LoVo (cell line): ENCODE data around the gene BFAR.
A peak's percentile ranks its signal among the peaks of the same experiment; 100 is the strongest.
"Not testable (repeated sequence)": the region's sequence is repeated elsewhere in the genome, so short reads cannot be mapped to it uniquely, and the experiment has no call there.

Experiments
- DNase-seq: peaks from one replicate; pipeline ENCODE4 v3.0.0-alpha.2; 2016; ENCODE audit warnings: low spot score

BFAR gene

DNA sequence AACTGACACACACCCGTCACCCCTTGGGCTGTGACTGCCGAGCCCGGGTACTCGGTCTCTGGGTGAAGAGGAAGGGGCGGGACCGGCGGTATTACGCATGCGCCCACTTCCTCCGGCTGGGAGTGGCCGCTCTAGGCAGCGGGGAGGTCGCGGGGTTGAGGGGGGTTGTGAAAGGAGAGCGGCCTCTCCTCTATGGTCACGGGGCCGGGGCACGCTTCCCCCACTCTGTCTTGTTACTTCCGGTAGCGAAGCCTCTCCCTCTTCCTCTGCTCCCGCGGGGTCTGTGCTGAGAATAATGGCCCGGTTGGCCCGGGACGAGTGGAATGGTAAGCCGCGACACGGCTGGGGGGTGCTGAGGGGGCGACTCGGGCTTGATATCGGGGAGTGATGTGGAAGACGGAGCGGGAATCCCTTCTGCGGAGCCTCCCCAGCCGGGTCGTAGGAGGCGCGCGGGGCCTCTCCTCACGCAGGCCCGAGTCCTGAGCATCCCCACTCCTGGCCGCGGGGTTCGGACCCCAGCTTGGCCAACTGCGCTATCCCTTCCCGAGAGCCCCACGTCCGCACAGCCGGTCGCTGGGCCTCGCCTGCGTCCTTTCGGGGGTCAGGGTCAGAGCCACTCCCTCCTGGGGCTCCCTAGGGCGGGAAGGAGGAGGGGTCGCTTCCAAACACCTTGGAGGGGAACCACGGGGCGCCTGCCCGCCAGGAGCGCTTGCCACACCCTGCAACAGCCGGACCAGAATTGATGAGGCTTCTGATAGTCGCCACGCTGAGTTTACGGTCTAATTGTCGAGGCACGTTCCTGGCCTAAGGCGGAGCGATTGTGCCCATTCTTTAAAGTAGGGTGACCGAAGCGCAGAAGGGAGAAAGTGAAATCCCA lies at the start of gene BFAR:
Gene BFAR, plus strand, starts transcription at position 259 of the 877 bp plus-strand sequence. CDS start 11,396 bp downstream, outside the sequence.
- DNase-seq = peak; percentile 96

DNA sequence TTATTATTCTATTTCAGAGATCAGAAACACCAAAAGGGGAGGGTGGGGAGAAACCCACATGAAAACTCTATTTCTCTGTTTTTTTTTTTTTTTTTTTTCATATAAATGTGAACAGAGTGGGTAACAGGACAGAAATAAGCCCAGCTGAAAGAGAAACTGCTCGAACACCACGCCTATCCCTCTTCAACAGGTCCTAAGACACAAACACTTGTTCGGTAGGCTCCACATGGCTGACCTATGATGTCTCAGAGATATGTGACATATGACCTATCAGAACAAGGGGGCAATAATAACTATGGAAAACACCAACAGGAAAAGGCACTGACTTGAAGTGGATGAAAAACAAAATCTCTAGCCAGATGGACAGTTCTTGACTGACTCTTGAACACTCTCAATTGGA lies 47.5 kb upstream of the BFAR start:
- DNase-seq = no peak

DNA sequence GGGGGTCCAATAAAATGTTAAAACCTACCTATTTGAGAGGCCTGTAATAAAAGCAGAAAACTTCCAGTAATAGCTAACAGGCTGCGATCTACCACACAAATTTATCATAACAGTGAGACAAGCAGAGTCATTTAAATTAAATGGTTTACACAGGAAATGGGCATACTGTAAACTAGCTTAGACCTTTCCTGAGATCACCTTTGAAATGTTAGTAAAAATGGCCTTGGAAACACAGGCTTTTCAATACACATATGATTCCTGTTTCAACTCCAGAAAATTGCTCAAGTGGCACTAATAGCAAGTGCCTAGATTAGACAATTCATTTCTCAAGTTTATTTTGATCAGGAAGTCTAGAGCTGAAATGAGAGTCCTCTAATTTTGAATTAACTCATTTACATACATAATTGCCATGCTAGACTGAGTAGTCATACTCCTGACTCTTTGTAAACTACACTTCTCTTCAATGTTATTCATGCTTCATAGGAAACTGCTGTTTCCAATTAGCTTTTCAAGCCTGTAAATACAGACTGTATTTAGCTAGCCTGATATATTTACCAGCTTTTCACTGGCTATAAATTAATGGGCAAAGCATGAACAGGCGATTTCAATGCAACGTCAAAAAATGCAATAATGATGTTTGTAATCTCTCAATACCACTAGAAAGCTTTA lies 46.0 kb upstream of the BFAR start:
- DNase-seq = no peak

- no peak for DNase-seq
Measured at GRCh38 chr16:14600164-14600563, 32.6 kb upstream of the BFAR start.

DNA sequence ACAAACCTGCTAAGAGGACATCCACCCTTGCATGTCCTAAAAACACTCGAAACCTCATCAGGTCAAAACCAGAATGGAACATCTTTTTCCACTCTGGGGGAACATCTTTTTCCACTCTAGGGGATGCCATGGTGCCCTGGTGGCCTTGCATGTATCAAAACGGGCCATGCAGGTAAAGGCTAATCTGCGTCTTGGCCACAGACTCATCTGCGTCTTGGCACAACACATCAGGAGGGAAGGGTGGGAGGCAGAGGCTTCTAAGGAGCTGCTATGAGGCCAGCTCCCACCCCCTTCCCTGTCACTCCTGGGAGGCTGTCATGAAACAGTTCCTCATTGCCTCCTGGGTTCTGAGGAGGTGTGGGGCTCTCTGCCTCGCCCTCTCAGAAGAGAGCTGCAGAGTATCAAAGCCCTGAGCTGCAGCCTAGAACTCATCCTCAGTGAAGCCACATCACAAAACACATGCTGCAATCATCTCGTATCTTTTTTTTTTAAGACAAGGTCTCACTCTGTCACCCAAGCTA lies 30.2 kb upstream of the BFAR start:
- DNase-seq = no peak

GRCh38 chr16:14606102-14606501 lies 26.6 kb upstream of the BFAR start:
- no peak for DNase-seq

GRCh38 chr16:14608111-14608566 lies 24.6 kb upstream of the BFAR start:
- no peak for DNase-seq

GRCh38 chr16:14608604-14609003 lies 24.1 kb upstream of the BFAR start:
- DNase-seq = no peak

- no peak for DNase-seq
Measured at GRCh38 chr16:14609716-14610115, 23.0 kb upstream of the BFAR start.

DNA sequence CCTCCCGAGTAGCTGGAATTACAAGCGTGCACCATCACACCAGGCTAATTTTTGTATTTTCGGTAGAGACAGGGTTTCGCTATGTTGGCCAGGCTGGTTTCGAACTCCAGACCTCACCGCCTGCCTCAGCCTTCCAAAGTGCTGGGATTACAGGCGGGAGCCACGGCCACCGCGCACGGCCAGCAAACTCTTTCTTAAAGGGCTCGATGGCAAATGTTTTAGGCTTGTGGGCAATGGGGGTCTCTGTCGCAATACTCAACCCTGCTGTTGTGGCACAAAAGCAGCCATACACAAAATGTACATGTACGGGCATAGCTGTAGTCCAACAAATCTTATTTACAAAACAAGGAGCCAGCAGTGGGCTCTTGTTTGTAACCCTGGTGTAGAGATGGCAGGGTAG lies 21.1 kb upstream of the BFAR start:
- no peak for DNase-seq

DNA sequence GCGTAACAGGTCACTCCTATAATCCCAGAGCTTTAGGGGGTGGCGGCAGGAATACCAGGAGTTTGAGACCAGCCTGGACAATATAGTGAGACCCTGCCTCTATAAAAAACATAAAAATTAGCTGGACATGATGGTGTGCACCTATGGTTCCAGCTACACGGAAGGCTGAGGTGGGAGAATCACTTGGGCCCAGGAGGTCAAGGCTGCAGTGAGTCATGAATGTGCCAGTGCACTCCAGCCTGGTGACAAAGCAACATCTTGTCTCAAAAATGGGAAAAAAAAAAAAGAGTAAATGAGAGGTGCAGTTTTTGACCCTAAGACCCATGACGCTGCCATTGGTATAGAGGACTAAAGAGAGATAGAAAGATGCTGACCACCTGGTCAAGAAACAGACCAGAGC lies 18.8 kb upstream of the BFAR start:
- DNase-seq = no peak

GRCh38 chr16:14616280-14616679 lies 16.5 kb upstream of the BFAR start:
- no peak for DNase-seq

DNA sequence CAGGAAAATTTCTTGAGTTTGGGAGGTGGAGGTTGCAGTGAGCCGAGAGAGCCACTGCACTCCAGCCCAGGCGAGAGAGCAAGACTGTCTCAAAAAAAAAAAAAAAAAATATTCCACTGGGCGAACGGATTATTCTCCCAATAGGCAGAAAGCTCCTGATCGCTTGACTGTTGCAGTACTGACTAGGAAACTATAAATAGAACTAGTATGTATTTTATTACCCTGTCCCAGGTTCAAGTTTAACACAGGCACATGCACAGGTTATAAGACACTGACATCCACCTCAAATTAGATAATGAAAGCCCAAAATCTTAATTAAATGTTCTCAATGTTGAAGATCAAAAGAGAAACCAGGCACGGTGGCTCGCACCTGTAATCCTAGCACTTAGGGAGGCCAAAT lies 14.2 kb upstream of the BFAR start:
- DNase-seq = no peak

GRCh38 chr16:14627078-14627477 lies 5.7 kb upstream of the BFAR start:
- DNase-seq = no peak

DNA sequence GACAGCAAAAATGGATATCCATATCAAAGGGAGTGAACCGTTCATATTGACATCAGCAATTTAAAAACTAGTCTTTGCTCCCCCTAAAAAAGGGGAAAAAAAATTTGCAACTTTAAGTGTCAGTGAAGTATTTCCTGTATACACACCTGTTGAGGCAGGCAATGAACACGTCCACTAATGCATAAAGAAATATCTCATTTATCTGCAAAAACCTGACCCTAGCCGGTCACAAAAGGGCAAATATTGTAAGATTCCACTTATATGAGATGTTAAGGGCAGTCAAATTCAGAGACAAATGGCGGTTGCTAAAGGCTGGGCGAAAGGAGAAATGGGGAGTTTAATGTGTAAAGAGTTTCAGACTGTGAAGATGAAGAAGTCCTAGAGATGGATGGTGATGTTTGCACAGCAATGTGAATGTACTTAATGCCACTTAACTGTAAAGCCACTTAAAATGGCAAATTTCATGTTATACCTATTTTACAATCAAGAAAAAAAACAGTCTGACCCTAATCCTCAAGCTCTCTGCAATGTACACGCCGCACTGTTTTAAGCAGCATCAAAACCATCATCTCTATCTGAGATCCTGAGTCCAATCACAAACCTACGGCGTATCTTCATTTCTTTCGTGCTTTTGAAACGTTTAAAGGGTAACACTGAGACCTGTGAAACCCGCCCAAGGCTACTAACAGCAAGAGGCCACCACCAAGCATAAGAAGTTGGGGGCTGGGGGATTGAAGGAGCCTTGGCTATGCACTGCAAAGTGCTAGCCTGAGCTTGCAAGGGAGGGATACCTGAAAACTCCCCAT lies 3.7 kb upstream of the BFAR start:
- no peak for DNase-seq

- no peak for DNase-seq
Measured at GRCh38 chr16:14629612-14629918, 3.2 kb upstream of the BFAR start.

- DNase-seq = peak; percentile 99
Measured at GRCh38 chr16:14629919-14630619, 2.7 kb upstream of the BFAR start, which contains the start of gene PARN. Gene PARN, minus strand, starts transcription at chr16:14630260. Its CDS starts 135 bp downstream, at chr16:14630125.

DNA sequence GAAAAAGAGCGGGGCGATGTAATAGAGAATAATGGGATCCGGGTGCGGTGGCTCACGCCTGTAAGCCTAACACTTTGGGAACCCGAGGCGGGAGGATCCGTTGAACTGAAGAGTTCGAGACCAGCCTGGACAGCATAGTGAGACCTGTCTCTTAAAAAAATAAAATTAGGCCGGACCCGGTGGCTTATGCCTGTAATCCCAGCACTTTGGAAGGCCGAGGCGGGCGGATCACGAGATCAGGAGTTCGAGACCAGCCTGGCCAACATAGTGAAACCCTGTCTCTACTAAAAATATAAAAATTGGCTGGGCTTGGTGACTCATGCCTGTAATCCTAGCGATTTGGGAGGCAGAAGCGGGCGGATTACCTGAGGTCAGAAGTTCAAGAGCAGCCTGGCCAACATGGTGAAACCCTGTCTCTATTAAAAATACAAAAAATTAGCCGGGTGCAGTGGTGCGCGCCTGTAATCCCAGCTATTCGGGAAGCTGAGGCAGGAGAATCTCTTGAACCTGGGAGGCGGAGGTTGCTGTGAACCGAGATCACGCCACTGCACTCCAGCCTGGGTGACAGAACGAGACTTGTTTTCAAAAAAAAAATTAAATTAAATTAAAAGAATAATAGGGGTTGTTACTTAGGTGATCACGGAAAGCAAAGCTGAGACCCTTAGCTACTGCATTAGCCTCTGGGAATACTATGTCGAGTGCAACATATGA lies 2.0 kb upstream of the BFAR start:
- DNase-seq = not testable (repeated sequence)

DNA sequence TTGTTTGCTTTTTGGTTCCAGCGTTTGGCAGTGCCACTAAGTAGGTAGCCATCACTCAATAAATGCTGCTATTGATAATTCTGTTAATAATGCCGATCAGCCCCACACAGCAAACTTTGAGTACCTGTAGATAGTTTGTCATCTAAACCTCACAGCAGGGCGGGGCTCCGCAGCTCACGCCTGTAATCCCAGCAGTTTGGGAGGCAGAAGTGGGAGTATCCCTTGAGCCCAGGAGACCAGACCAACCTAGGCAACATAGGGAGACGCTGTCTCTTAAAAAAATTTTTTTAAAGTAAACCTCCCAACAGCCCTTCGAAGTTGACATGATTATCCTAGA lies 1.6 kb downstream of the BFAR start:
- DNase-seq = no peak

GRCh38 chr16:14635395-14636165 lies 2.8 kb downstream of the BFAR start:
- no peak for DNase-seq
